ACC112 (cell line): ENCODE results near the gene ARNT2.

Experiments used
- H2AFZ ChIP-seq: fragments of 200-600 bp; sonication (generic); one replicate; pipeline ENCODE4 v1.6.0; 2017; ENCODE audit warnings: antibody characterized with exemption, low read length; ENCODE audit not compliant: unreplicated experiment
- H3K27ac ChIP-seq: fragments of 200-600 bp; sonication (generic); 2 replicates; pipeline ENCODE4 v1.5.1; 2014; ENCODE audit warnings: low read depth, mild to moderate bottlenecking, antibody characterized with exemption, low read length, moderate library complexity
- H3K27me3 ChIP-seq: fragments of 200-600 bp; sonication (generic); 2 replicates; pipeline ENCODE4 v1.6.1; 2014; ENCODE audit warnings: mild to moderate bottlenecking, antibody characterized with exemption, low read length, moderate library complexity, mixed read lengths; ENCODE audit not compliant: insufficient read depth
- H3K36me3 ChIP-seq: fragments of 200-600 bp; sonication (generic); 2 replicates; pipeline ENCODE4 v1.6.1; 2016; ENCODE audit warnings: mild to moderate bottlenecking, antibody characterized with exemption, low read length, moderate library complexity, mixed read lengths; ENCODE audit not compliant: insufficient read depth
- H3K4me1 ChIP-seq: fragments of 200-600 bp; sonication (generic); one replicate; pipeline ENCODE4 v1.6.1; 2016; ENCODE audit warnings: low read length, mixed read lengths; ENCODE audit not compliant: insufficient read depth, unreplicated experiment, control insufficient read depth
- H3K4me3 ChIP-seq: fragments of 200-600 bp; sonication (generic); 2 replicates; pipeline ENCODE4 v1.5.1; 2014; ENCODE audit warnings: mild to moderate bottlenecking, low read depth, low read length
- H3K79me2 ChIP-seq: fragments of 200-600 bp; sonication (generic); one replicate; pipeline ENCODE4 v1.6.0; 2016; ENCODE audit warnings: low read length; ENCODE audit not compliant: control insufficient read depth, unreplicated experiment, insufficient read depth

Gene ARNT2

DNA sequence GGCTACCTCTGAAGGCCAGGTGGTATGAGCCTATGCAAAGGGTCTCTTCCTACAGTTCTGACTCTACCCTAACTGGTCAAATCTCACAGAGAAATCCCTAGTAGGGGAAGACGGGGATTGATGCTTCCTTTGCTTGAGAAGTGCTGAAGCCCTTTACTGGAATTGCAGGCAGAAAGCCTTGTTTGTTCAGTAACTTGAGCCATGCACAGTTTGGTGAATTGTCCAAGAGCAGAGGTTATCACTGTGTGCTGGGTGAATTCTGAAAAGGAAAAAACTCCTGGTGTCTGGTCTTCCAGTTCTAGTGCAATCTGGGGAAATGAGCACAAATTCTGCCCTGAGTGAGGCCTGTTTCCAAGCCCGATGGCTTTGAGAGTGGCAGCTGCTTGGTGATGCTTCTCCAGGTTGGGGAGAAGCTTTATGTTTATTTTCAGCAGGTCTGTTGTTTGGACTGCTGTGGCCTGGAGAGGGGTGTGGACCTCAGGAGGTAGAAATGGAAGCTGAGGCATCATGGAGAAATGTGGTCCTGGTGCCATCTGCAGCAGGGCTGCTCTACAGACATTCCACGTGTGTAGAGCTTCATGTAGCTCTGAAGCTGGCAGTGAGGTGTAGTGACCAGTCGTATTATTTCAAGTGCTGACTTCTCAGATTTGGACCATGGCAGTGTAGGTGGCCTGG is 60.9 kb downstream of the ARNT2 start:
- H3K36me3 ChIP-seq, result no peaks in the 10 kb centered on the region
- no peaks in the 10 kb centered on the region for H3K27me3 ChIP-seq
- no peak overlapping the region for H2AFZ ChIP-seq
- no peaks in the 10 kb centered on the region for H3K79me2 ChIP-seq
- H3K4me1 ChIP-seq, result peaks cover 4% of the 10 kb centered on the region
- no peak overlapping the region for H3K4me3 ChIP-seq
- no peak overlapping the region for H3K27ac ChIP-seq

GRCh38 chr15:80465626-80466005 is 61.4 kb downstream of the ARNT2 start:
- H3K27me3 ChIP-seq, result no peaks in the 10 kb centered on the region

DNA sequence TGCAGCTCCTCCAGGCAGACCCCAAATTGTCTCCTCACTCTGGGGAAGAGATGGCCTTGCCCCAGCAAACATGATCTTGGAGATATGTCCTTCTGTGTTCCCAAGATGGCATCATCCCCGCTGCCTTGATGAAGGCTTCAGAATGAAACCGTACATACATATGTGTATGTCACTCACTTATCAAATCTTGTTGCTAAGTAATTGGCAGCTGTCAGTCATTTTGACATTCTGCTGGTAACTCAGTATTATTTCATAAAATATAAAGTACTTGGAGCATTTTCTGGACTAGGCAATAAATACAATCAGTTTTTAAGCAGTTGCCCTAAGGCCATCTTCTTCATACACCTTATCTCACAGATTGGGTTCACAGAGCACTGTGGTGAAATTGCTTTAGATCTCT is 62.4 kb downstream of the ARNT2 start:
- H3K79me2 ChIP-seq, result no peaks in the 10 kb centered on the region
- H2AFZ ChIP-seq, result no peak overlapping the region
- no peak overlapping the region for H3K27ac ChIP-seq
- H3K4me3 ChIP-seq, result no peak overlapping the region
- H3K27me3 ChIP-seq, result no peaks in the 10 kb centered on the region
- H3K36me3 ChIP-seq, result no peaks in the 10 kb centered on the region
- H3K4me1 ChIP-seq, result peaks cover 4% of the 10 kb centered on the region

More at GRCh38 chr15:80465626-80466005, 61.4 kb downstream of the ARNT2 start:
- Histone ChIP-seq H2AFZ (no peak overlapping the region), H3K79me2 (no peaks in the 10 kb centered on the region), H3K4me1 (peaks cover 4% of the 10 kb centered on the region), H3K4me3 (no peak overlapping the region), H3K27ac (no peak overlapping the region), H3K36me3 (no peaks in the 10 kb centered on the region)

GRCh38 chr15:80467311-80467714 is 63.1 kb downstream of the ARNT2 start:
- Histone ChIP-seq H3K27ac (no peak overlapping the region), H3K36me3 (no peaks in the 10 kb centered on the region), H3K4me1 (peaks cover 4% of the 10 kb centered on the region), H3K79me2 (no peaks in the 10 kb centered on the region), H3K4me3 (no peak overlapping the region), H2AFZ (no peak overlapping the region), H3K27me3 (no peaks in the 10 kb centered on the region)

DNA sequence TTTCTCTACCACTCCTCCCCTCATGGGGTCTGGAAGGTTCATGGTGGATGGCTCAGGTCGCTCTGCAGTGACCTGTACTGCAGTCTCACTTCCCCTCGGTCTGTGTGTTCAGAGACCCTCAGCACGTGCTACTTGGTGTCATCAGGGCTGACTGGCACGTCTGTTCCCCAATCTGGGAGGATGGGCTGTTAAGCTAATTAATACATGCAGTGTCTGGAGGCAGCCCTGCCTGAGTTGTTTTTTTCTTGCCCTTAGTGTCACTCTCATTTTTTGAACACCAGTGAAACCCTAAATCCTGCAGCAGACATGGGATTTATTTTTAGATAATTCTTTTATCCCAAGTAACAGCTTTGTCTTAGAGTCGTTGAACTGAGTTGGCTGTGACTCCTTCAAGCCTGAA is 64.6 kb downstream of the ARNT2 start:
- peaks cover 4% of the 10 kb centered on the region for H3K4me1 ChIP-seq
- H3K36me3 ChIP-seq, result no peaks in the 10 kb centered on the region
- H3K27ac ChIP-seq, result no peak overlapping the region
- no peak overlapping the region for H3K4me3 ChIP-seq
- H2AFZ ChIP-seq, result no peak overlapping the region
- no peaks in the 10 kb centered on the region for H3K79me2 ChIP-seq
- H3K27me3 ChIP-seq, result no peaks in the 10 kb centered on the region

- Histone ChIP-seq H3K27ac (no peak overlapping the region), H3K27me3 (no peaks in the 10 kb centered on the region), H3K79me2 (no peaks in the 10 kb centered on the region), H3K4me3 (no peak overlapping the region), H3K36me3 (0 out of 2 replicates have a peak, but pooled peaks cover 3% of the 10 kb centered on the region), H3K4me1 (no peaks in the 10 kb centered on the region), H2AFZ (no peak overlapping the region)
Observed at GRCh38 chr15:80471881-80472280, 67.7 kb downstream of the ARNT2 start.

DNA sequence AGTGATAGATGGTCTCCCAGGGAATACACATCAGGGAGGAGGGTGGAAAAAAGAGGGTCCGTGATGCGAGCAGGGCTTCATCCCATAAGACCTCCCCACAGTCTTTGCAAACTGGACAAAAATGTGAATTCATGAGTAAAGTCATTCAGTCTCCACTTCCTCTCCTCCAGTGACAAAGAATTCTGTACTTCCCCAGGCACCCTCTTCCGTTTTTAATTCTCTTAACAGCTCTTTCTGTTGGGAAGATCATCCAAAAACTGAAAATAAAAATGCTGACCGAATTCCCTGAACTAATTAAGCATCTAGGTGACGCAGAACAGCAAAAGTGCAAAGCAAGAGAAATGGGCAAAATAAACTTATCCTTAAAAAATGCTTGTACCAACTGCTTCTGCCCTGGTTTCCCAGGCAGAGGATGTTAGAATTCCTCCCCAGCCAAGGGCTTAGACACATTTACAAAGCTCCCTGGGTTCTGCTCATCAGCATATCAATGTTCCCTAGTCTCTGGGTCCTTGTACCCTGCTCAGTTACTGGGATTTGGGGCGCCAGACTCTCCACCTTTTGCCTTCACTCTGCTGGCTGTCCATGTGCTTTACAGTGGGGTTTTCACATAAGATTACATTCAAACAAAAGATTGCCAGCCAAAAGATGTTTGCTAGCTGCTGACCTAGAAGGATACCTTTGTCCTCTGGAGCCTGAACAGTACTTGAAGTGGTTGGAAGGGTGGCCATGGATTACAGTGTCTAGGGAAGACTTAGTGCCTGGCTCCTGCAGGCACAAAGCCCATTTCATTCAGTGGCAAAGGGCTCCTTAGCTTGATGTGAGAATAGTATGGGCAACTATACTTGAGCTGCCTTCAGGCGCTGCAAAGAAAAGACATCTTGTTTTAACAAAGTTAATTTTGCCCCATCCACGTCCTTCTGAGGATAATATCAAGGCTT is 69.4 kb downstream of the ARNT2 start:
- Histone ChIP-seq H3K27ac (no peak overlapping the region), H3K4me1 (peaks cover 6% of the 10 kb centered on the region), H3K36me3 (0 out of 2 replicates have a peak, but pooled peaks cover 3% of the 10 kb centered on the region), H3K4me3 (no peak overlapping the region), H3K79me2 (no peaks in the 10 kb centered on the region), H2AFZ (no peak overlapping the region), H3K27me3 (no peaks in the 10 kb centered on the region)

DNA sequence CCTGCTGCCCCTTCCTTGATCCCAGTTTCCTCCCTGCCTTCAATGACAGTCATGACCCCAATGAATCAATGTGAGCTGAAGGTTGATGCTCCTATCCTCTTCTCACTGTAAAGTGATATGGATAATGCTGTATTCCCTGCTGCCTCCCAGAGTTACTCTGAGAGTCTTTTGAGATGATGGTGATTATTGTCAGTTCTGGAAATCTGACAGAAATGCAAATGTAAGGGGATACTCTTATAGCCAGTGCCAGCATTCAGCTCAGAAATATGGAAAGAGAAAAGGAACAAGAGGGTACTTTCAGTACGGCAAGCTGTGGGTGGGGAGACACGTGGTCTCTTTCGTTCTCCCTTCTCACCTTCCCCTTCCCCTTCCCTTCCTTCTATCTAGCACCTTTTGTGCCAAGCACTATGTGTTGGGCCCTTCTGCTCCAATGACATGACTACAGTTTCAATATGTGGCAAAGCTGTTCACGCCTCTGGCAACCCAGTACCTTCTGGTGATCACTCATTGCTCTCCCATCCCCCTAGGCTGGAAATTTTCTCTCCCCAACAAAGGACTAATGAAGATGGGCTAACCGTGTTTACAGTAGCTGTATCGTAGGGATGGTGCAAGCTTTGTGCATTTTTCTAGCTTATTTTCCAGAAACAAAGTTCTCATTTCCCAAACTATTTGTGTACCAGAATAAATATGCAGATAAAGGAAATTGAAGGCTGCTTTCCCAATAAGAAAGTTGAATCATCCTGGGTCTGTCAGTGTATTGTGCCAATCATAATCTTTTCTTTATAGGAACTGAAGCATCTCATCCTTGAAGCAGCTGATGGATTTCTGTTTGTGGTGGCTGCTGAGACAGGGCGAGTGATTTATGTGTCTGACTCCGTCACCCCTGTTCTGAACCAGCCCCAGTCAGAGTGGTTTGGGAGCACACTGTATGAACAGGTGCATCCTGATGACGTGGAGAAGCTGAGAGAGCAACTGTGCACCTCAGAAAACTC is 70.3 kb downstream of the ARNT2 start:
- Histone ChIP-seq H3K79me2 (no peaks in the 10 kb centered on the region), H3K27ac (no peak overlapping the region), H2AFZ (no peak overlapping the region), H3K4me1 (peaks cover 16% of the 10 kb centered on the region), H3K27me3 (no peaks in the 10 kb centered on the region), H3K36me3 (0 out of 2 replicates have a peak, but pooled peaks cover 3% of the 10 kb centered on the region), H3K4me3 (no peak overlapping the region)

DNA sequence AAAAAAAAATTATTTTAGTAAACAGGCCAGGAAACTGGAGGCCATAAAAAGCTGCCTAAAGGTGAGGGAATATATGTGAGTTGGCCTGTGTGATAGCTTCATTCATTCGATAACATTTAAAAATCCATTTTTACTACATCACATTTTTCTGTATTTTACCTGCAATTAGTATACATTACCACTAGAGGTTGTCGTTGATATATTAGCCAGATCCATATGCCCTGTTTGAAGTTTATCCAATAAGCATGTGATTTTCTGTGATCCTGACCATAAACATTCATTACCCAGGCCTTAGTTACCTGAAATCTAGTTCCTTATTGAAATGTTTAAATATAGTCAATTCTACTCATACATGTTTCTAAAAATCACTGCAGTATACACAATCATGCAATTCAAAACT is 71.4 kb downstream of the ARNT2 start:
- Histone ChIP-seq H3K27ac (no peak overlapping the region), H2AFZ (no peak overlapping the region), H3K27me3 (no peaks in the 10 kb centered on the region), H3K36me3 (0 out of 2 replicates have a peak, but pooled peaks cover 3% of the 10 kb centered on the region), H3K4me1 (peaks cover 27% of the 10 kb centered on the region), H3K79me2 (no peaks in the 10 kb centered on the region), H3K4me3 (no peak overlapping the region)

DNA sequence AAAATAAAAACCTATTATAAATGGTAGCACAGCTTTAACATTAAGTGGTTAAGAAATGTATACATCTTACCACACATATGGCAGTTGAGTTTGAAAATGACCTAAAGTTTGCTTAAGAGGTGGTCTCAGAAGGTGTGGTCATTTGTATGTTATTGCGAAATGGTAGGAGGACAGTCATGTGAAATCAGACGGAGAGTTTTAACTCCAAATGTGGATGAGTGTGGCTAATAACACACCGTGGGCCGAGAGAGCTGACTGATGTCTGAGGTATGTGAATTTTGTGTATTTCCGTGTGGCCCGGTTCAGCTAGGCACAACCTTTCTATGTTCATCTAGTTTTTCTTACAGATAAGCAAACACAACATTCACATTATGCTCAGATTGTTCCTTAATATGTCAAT is 71.9 kb downstream of the ARNT2 start:
- H3K79me2 ChIP-seq, result no peaks in the 10 kb centered on the region
- no peaks in the 10 kb centered on the region for H3K27me3 ChIP-seq
- H3K27ac ChIP-seq, result no peak overlapping the region
- no peak overlapping the region for H3K4me3 ChIP-seq
- H3K36me3 ChIP-seq, result 0 out of 2 replicates have a peak, but pooled peaks cover 3% of the 10 kb centered on the region
- H3K4me1 ChIP-seq, result peaks cover 31% of the 10 kb centered on the region
- no peak overlapping the region for H2AFZ ChIP-seq
